Myocyte (in vitro differentiated cells): ENCODE measurements around the gene ATOSA. TPM values are rescaled to one million over a fixed set of nuclear protein-coding genes. Genes with fewer than 3 reads are reported as not detected.

ENCODE experiments used
- DNase-seq: peaks from one replicate; pipeline ENCODE4 v3.0.0-alpha.2; 2012; ENCODE audit warnings: low read depth
- total RNA-seq: library from RNA; depleted of rRNA; stranded (reverse); fragments of >200 nt; gene quantifications from 2 replicates; pipeline ENCODE4 v1.2.3, GENCODE V29; 2014

The ATOSA gene
- total RNA-seq, 1 donor from 2014 or later, result 34.8 TPM

DNA sequence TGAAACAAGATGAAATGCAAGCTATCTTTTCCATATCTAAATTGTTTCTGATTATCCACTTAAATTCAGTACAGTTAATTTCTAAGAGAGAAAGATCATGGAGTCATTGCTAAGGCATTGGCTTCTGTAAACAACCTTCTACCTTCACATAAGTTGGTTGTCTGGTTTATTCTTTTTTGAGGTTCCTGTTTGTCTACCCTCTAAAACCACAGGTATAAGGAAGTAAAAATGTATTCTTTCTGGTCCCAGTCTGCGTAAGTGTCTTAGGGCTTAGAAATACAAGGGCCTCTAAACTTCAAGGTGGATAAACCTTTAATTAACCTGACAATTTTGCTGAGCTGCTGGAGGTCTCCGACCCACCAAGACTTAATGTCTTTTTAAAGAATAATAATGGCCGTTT is 3.6 kb upstream of the ATOSA start:
- DNase-seq, result no peak

- DNase-seq, result no peak
Measured at GRCh38 chr15:52682200-52682599, 3.0 kb upstream of the ATOSA start.

- DNase-seq, result no peak
Measured at GRCh38 chr15:52681441-52681840, 2.3 kb upstream of the ATOSA start.

DNA sequence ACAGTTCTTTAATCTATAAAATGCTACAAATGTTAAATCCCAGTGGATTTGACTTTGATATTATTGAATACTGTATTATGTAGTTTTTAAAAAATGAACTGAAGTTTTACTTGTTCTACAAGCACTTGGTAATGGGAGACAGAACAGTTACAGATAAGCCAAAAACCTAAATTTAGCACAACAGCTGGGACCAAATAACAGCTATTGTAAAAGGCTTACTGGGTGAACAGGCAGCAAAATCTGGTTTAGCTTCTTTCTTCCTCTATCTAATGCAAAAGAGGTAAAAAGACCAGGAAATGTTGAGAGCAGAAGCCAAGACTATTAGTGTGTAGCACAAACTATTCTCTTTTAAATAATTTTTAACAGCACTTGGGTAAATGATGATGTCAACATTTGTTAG is 1.6 kb upstream of the ATOSA start:
- DNase-seq, result peak; percentile 73

GRCh38 chr15:52680041-52680391 is 828 bp upstream of the ATOSA start:
- peak; percentile 71 for DNase-seq

DNA sequence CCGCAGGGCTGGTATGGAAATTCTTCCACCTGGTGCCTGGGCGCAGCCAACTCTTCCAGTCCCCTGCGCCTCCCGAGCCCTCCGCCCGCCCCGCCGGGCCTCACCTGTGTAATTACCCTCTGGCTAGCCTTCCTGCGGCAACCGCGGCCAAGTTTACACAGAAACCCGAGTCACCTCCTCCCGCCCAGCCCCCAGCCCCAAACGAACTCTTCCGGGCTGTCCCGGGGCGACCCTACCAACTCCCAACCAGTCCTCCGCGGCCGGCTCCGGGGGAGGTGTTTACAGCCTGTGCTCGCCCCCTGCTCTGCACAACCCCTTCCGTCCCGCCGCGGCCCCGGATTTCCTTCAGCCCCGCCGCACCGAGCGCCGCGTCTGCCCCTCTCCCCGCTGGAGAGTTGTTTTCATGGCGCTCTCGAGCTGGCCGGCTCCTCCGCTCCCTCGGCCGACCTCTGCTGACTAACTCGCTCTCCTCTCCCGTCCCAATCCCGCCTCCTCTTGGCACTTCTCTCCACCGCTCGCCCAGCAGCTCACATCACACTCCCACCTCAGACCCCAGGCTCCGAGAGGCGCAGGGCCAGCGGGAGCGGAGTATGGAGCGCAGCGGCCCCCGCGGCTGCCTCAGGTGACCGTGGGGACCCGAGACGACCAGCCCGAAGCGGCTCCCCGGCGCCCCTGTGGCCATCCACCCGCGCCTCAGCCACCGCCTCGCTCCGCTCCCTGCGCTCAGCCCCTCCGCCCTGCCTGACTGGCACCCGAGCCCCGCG is 538 bp downstream of the ATOSA start:
- peak; percentile 62 for DNase-seq

- peak; percentile 71 for DNase-seq
Measured at GRCh38 chr15:52677593-52678467, 1.4 kb downstream of the ATOSA start.

- DNase-seq, result no peak
Measured at GRCh38 chr15:52674831-52675230, 4.4 kb downstream of the ATOSA start.

DNA sequence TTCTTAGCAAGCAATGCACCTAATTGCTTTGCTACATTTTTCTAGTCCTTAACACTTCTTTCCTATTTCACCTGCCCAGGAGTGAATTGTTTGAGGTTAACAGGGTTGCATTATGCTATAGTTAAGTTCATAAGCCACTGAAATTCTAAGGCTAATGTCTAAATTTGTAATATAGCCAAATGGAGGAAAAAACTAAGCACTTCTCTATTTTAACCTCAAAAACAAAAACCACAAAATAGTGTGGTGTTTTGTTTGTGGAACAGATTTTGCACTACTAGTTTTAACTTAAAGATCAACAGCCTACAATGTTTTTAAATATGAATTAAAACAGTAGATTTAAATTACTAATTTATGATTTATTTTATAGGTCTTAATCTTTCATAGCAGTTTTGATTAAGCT is 5.5 kb downstream of the ATOSA start:
- DNase-seq, result no peak

GRCh38 chr15:52673312-52673711 is 5.9 kb downstream of the ATOSA start:
- no peak for DNase-seq

DNA sequence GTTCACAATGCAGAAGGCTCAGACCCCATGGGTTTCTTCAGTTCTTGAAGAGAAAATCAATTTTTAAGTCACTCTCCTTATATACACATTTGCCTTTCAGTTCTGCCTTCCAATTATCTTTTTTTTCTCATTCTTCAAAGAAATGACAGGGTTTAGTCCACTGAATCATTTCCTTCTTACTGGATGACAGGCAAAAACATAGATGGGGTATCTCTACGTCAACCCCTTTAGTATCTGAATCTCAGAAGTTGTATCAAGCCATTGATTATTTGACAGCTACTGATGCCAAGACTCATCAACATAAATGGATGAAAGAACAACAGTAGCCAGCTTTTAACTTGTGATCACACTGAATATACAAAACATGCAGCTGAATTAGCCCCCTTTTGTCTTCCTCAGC is 6.5 kb downstream of the ATOSA start:
- DNase-seq, result no peak

DNA sequence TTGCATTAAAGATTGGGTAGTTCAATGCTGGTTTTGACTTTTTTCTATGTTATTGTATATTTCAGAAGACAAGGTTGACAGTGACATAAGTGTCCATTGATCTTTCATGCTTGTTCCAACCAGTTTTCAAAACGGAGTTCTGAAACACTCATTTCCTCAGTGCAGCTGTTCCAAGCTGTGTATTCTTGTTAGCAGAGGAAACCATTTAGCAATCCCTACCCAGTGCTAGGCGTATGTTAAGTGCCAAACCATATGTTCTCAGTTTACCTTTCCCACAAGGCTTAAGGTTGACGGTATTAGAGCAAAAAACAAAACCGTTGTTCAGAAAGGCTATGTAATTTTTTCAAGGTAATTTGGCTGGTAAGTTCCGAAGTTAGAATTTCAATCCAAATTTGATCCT is 9.1 kb downstream of the ATOSA start:
- no peak for DNase-seq

- no peak for DNase-seq
Measured at GRCh38 chr15:52668133-52668532, 11.1 kb downstream of the ATOSA start.

GRCh38 chr15:52667597-52667996 is 11.6 kb downstream of the ATOSA start:
- DNase-seq, result no peak

GRCh38 chr15:52663536-52664294 is 15.5 kb downstream of the ATOSA start:
- no peak for DNase-seq

GRCh38 chr15:52661909-52662308 is 17.3 kb downstream of the ATOSA start:
- DNase-seq, result no peak

GRCh38 chr15:52660192-52660591 is 19.0 kb downstream of the ATOSA start:
- DNase-seq, result no peak

- DNase-seq, result no peak
Measured at GRCh38 chr15:52658955-52659354, 20.2 kb downstream of the ATOSA start.

GRCh38 chr15:52657338-52657737 is 21.9 kb downstream of the ATOSA start:
- DNase-seq, result no peak

GRCh38 chr15:52656412-52656811 is 22.8 kb downstream of the ATOSA start:
- DNase-seq, result no peak

- peak; percentile 84 for DNase-seq
Measured at GRCh38 chr15:52653431-52653964, 25.7 kb downstream of the ATOSA start.

- peak; percentile 63 for DNase-seq
Measured at GRCh38 chr15:52652984-52653383, 26.2 kb downstream of the ATOSA start.
